ENCODE measurements around the gene PLEKHS1.

- no peak for TF ChIP-seq CTCF (IDR thresholded peaks at IDR 0.05; ENCODE audit: poor library complexity)
- no peak for TF ChIP-seq EZH2 (IDR thresholded peaks at IDR 0.05; ENCODE audit: borderline replicate concordance)
Observed at GRCh38 chr10:113754125-113754524, 2.6 kb downstream of the PLEKHS1 start.
